AG09309 (cell line): ENCODE data around the gene PLB1.

Experiments used
- DNase-seq: peaks from one replicate; pipeline ENCODE4 v3.0.0-alpha.2; 2010; ENCODE audit warnings: low read depth
- H3K4me3 ChIP-seq: 2 replicates; pipeline ENCODE4 v1.5.1; 2011; ENCODE audit warnings: mild to moderate bottlenecking, low read depth, low read length, moderate library complexity; ENCODE audit not compliant: control insufficient read depth
- CTCF ChIP-seq: IDR thresholded peaks from 2 replicates; pipeline ENCODE4 v1.5.1; 2011; ENCODE audit warnings: mild to moderate bottlenecking, low read depth, low read length, inconsistent platforms; ENCODE audit not compliant: insufficient read depth, control insufficient read depth; ENCODE audit errors: missing control alignments

PLB1 gene

GRCh38 chr2:28449488-28450395, 46.1 kb upstream of the PLB1 start:
- no peak for TF ChIP-seq CTCF
- no peak for DNase-seq
- H3K4me3 ChIP-seq, result no peak overlapping the region

- TF ChIP-seq CTCF, result no peak
- DNase-seq, result no peak
- no peak overlapping the region for H3K4me3 ChIP-seq
Measured at GRCh38 chr2:28450901-28451565, 44.8 kb upstream of the PLB1 start.

- DNase-seq, result no peak
- TF ChIP-seq CTCF, result no peak
- no peak overlapping the region for H3K4me3 ChIP-seq
Measured at GRCh38 chr2:28451793-28452533, 43.9 kb upstream of the PLB1 start.

GRCh38 chr2:28452534-28453081, 43.3 kb upstream of the PLB1 start:
- no peak overlapping the region for H3K4me3 ChIP-seq
- DNase-seq, result no peak
- TF ChIP-seq CTCF, result peak; percentile 98

- TF ChIP-seq CTCF, result no peak
- DNase-seq, result no peak
- H3K4me3 ChIP-seq, result no peak overlapping the region
Measured at GRCh38 chr2:28453396-28453795, 42.5 kb upstream of the PLB1 start.

GRCh38 chr2:28454016-28454930, 41.6 kb upstream of the PLB1 start:
- TF ChIP-seq CTCF, result no peak
- H3K4me3 ChIP-seq, result no peak overlapping the region
- no peak for DNase-seq
